Naive thymus-derived CD8-positive, alpha-beta T cell (primary cell): ENCODE results near the gene ABHD1. TPM values are rescaled to one million over a fixed set of nuclear protein-coding genes. Genes with fewer than 3 reads are reported as not detected.

Experiments
- polyA plus RNA-seq, 3 donors: library from polyadenylated mRNA; unstranded; fragments of 300-500 nt; fragmentation: Illumina TruSeq; gene quantifications; one replicate each; pipeline ENCODE4 v1.2.3, GENCODE V29; 2021
- total RNA-seq, 8 experiments: library from RNA in 2 of 8; stranded (reverse) in 2 of 8; gene quantifications; one replicate each; pipeline ENCODE4 v1.2.3 and lab custom pipeline; 2021 to 2026

ABHD1 gene
- total and polyA plus RNA-seq, 5 experiments from 2014 or later = 1.3 to 2.7 (median 1.7) TPM

Other genes starting within 250 kb of the ABHD1 start
- 1 to 10 TPM; 3.8 to 5.3 TPM for gene MAPRE3, start 153.2 kb upstream of the ABHD1 start, total RNA-seq
- 1 to 10 TPM; 1.4 to 1.6 (median 1.5) TPM for gene MAPRE3, start 153.2 kb upstream of the ABHD1 start, polyA plus RNA-seq
- 10 to 100 TPM; 60.0 to 60.9 TPM for gene TMEM214, start 90.8 kb upstream of the ABHD1 start, total RNA-seq
- gene TMEM214, start 90.8 kb upstream of the ABHD1 start, polyA plus RNA-seq = 10 to 100 TPM; 19.4 to 25.8 (median 20.8) TPM
- 10 to 100 TPM; 13.2 to 15.8 TPM for gene AGBL5, start 72.1 kb upstream of the ABHD1 start, total RNA-seq
- 1 to 10 TPM; 7.9 to 9.3 (median 8.2) TPM for gene AGBL5, start 72.1 kb upstream of the ABHD1 start, polyA plus RNA-seq
- 100 to 1,000 TPM; 246 to 268 TPM for gene OST4, start 52.2 kb upstream of the ABHD1 start, total RNA-seq
- gene OST4, start 52.2 kb upstream of the ABHD1 start, polyA plus RNA-seq = 100 to 1,000 TPM; 827 to 916 (median 901) TPM
- gene EMILIN1, start 45.2 kb upstream of the ABHD1 start, total RNA-seq = under 1 TPM; 0.41 to 0.86 TPM
- gene EMILIN1, start 45.2 kb upstream of the ABHD1 start, polyA plus RNA-seq = 1 to 10 TPM in 1 of 3 donors, under 1 TPM in 2; 0.90 to 1.1 (median 0.98) TPM
- gene KHK, start 37.0 kb upstream of the ABHD1 start, total RNA-seq = 1 to 10 TPM; 6.3 to 7.2 TPM
- gene KHK, start 37.0 kb upstream of the ABHD1 start, polyA plus RNA-seq = 1 to 10 TPM; 6.0 to 8.9 (median 6.1) TPM
- under 1 TPM; 0.22 to 0.68 TPM for gene CGREF1, start 4.7 kb upstream of the ABHD1 start, total RNA-seq
- under 1 TPM; 0.38 to 0.69 (median 0.40) TPM for gene CGREF1, start 4.7 kb upstream of the ABHD1 start, polyA plus RNA-seq
- 10 to 100 TPM; 35.9 to 43.3 TPM for gene PREB, start 10.8 kb downstream of the ABHD1 start, total RNA-seq
- gene PREB, start 10.8 kb downstream of the ABHD1 start, polyA plus RNA-seq = 10 to 100 TPM; 40.6 to 58.4 (median 51.1) TPM
- not detected for gene PRR30, start 15.6 kb downstream of the ABHD1 start, total RNA-seq
- gene PRR30, start 15.6 kb downstream of the ABHD1 start, polyA plus RNA-seq = not detected
- not detected for gene TCF23, start 25.2 kb downstream of the ABHD1 start, total RNA-seq
- not detected for gene TCF23, start 25.2 kb downstream of the ABHD1 start, polyA plus RNA-seq
- gene ATRAID, start 88.2 kb downstream of the ABHD1 start, total RNA-seq = 100 to 1,000 TPM; 105 TPM
- gene ATRAID, start 88.2 kb downstream of the ABHD1 start, polyA plus RNA-seq = 100 to 1,000 TPM; 299 to 388 (median 360) TPM
- 10 to 100 TPM; 39.1 to 39.5 TPM for gene SLC5A6, start 88.5 kb downstream of the ABHD1 start, total RNA-seq
- 10 to 100 TPM; 14.3 to 17.8 (median 17.2) TPM for gene SLC5A6, start 88.5 kb downstream of the ABHD1 start, polyA plus RNA-seq
- 10 to 100 TPM; 52.8 to 59.7 TPM for gene CAD, start 93.6 kb downstream of the ABHD1 start, total RNA-seq
- gene CAD, start 93.6 kb downstream of the ABHD1 start, polyA plus RNA-seq = 10 to 100 TPM; 18.0 to 31.9 (median 27.7) TPM
- not detected for gene SLC30A3, start 139.2 kb downstream of the ABHD1 start, total RNA-seq
- under 1 TPM in 1 of 3 donors, not detected in 2; 0.13 TPM for gene SLC30A3, start 139.2 kb downstream of the ABHD1 start, polyA plus RNA-seq
- gene DNAJC5G, start 151.6 kb downstream of the ABHD1 start, total RNA-seq = not detected
- not detected for gene DNAJC5G, start 151.6 kb downstream of the ABHD1 start, polyA plus RNA-seq
- gene TRIM54, start 158.6 kb downstream of the ABHD1 start, total RNA-seq = under 1 TPM in 1 of 2 experiments, not detected in 1; 0.19 TPM
- gene TRIM54, start 158.6 kb downstream of the ABHD1 start, polyA plus RNA-seq = not detected
- gene UCN, start 184.6 kb downstream of the ABHD1 start, total RNA-seq = 1 to 10 TPM; 5.9 to 6.9 TPM
- 1 to 10 TPM in 2 of 3 donors, under 1 TPM in 1; 0.54 to 1.3 (median 1.2) TPM for gene UCN, start 184.6 kb downstream of the ABHD1 start, polyA plus RNA-seq
- gene MPV17, start 199.3 kb downstream of the ABHD1 start, total RNA-seq = 100 to 1,000 TPM; 109 to 111 TPM
- 100 to 1,000 TPM; 110 to 135 (median 124) TPM for gene MPV17, start 199.3 kb downstream of the ABHD1 start, polyA plus RNA-seq
- 100 to 1,000 TPM in 1 of 2 experiments, 10 to 100 TPM in 1; 96.5 to 105 TPM for gene GTF3C2, start 232.9 kb downstream of the ABHD1 start, total RNA-seq
- 10 to 100 TPM; 26.2 to 46.1 (median 31.3) TPM for gene GTF3C2, start 232.9 kb downstream of the ABHD1 start, polyA plus RNA-seq
- gene EIF2B4, start 246.5 kb downstream of the ABHD1 start, total RNA-seq = 10 to 100 TPM; 54.9 to 55.5 TPM
- gene EIF2B4, start 246.5 kb downstream of the ABHD1 start, polyA plus RNA-seq = 10 to 100 TPM; 26.4 to 41.2 (median 30.0) TPM
- 100 to 1,000 TPM; 121 to 122 TPM for gene SNX17, start 246.8 kb downstream of the ABHD1 start, total RNA-seq
- gene SNX17, start 246.8 kb downstream of the ABHD1 start, polyA plus RNA-seq = 100 to 1,000 TPM; 200 to 217 (median 215) TPM